Hematopoietic multipotent progenitor cell (in vitro differentiated cells): ENCODE measurements around the gene LAMTOR3. TPM values are rescaled to one million over a fixed set of nuclear protein-coding genes. Genes with fewer than 3 reads are reported as not detected.

ENCODE experiments used
- DNase-seq, 3 donors: peaks; one replicate each; pipeline ENCODE4 v3.0.0-alpha.2; 2011 to 2015; ENCODE audit warnings: low read depth in 2 of 3, low spot score in 2 of 3
- total RNA-seq: library from RNA; depleted of rRNA; stranded (reverse); fragments of >200 nt; gene quantifications from one replicate; pipeline ENCODE4 v1.2.3, GENCODE V29; 2012

LAMTOR3 gene
- total RNA-seq, 1 donor, result 15.3 TPM

- no peak for DNase-seq
These were observed 30.4 kb downstream of the LAMTOR3 start for GRCh38 chr4:99863804-99864203.

GRCh38 chr4:99861120-99861905 is 32.9 kb downstream of the LAMTOR3 start:
- peak in 1 of 3 donors; percentile 13 for DNase-seq

- DNase-seq, result no peak
These were observed 33.7 kb downstream of the LAMTOR3 start for GRCh38 chr4:99860521-99860920.

- DNase-seq, result no peak
These were observed 34.6 kb downstream of the LAMTOR3 start for GRCh38 chr4:99859618-99860017.

GRCh38 chr4:99857307-99857706 is 36.9 kb downstream of the LAMTOR3 start:
- DNase-seq, result peak in 2 of 3 donors; percentile 15 to 51

GRCh38 chr4:99856166-99856565 is 38.1 kb downstream of the LAMTOR3 start:
- DNase-seq, result peak in 2 of 3 donors; percentile 47 to 57

- DNase-seq, result peak in 2 of 3 donors; percentile 65 to 88
These were observed 38.5 kb downstream of the LAMTOR3 start for GRCh38 chr4:99855678-99856077.

GRCh38 chr4:99853999-99854398 is 40.2 kb downstream of the LAMTOR3 start:
- DNase-seq, result no peak

- DNase-seq, result no peak
These were observed 41.0 kb downstream of the LAMTOR3 start for GRCh38 chr4:99853190-99853589.

GRCh38 chr4:99852199-99852749 is 42.0 kb downstream of the LAMTOR3 start:
- DNase-seq, result no peak

- no peak for DNase-seq
These were observed 45.6 kb downstream of the LAMTOR3 start for GRCh38 chr4:99848591-99849001.

GRCh38 chr4:99847362-99847976 is 46.8 kb downstream of the LAMTOR3 start:
- DNase-seq, result peak in 2 of 3 donors; percentile 24 to 44

- no peak for DNase-seq
These were observed 47.3 kb downstream of the LAMTOR3 start for GRCh38 chr4:99846891-99847290.

GRCh38 chr4:99845708-99846469 is 48.3 kb downstream of the LAMTOR3 start:
- DNase-seq, result peak in 1 of 3 donors; percentile 41

- no peak for DNase-seq
These were observed 49.0 kb downstream of the LAMTOR3 start for GRCh38 chr4:99845179-99845578.

GRCh38 chr4:99844048-99844447 is 50.2 kb downstream of the LAMTOR3 start:
- no peak for DNase-seq

GRCh38 chr4:99843413-99843812 is 50.8 kb downstream of the LAMTOR3 start:
- DNase-seq, result no peak

GRCh38 chr4:99841129-99841528 is 53.1 kb downstream of the LAMTOR3 start:
- DNase-seq, result no peak

- no peak for DNase-seq
These were observed 55.3 kb downstream of the LAMTOR3 start for GRCh38 chr4:99838927-99839326.

- DNase-seq, result no peak
These were observed 58.3 kb downstream of the LAMTOR3 start for GRCh38 chr4:99835942-99836341.

- no peak for DNase-seq
These were observed 59.7 kb downstream of the LAMTOR3 start for GRCh38 chr4:99834569-99834968.
